Osteocyte (in vitro differentiated cells): ENCODE results near the gene MRPL12. TPM values are rescaled to one million over a fixed set of nuclear protein-coding genes. Genes with fewer than 3 reads are reported as not detected.
A peak's percentile ranks its signal among the peaks of the same experiment; 100 is the strongest.

Source experiments
- DNase-seq: peaks from one replicate; pipeline ENCODE4 v3.0.0; 2021; ENCODE audit warnings: mixed read lengths; ENCODE audit not compliant: unreplicated experiment; ENCODE audit errors: extremely low spot score
- H3K27ac Mint-ChIP-seq: one replicate; pipeline ENCODE4 v1.8.0; 2021; ENCODE audit warnings: mild to moderate bottlenecking, mixed read lengths; ENCODE audit not compliant: unreplicated experiment
- H3K27me3 Mint-ChIP-seq: one replicate; pipeline ENCODE4 v1.8.0; 2021; ENCODE audit warnings: mixed read lengths; ENCODE audit not compliant: unreplicated experiment
- H3K36me3 Mint-ChIP-seq: one replicate; pipeline ENCODE4 v1.8.0; 2021; ENCODE audit warnings: mixed read lengths; ENCODE audit not compliant: unreplicated experiment
- H3K4me1 Mint-ChIP-seq: one replicate; pipeline ENCODE4 v1.8.0; 2021; ENCODE audit warnings: mixed read lengths; ENCODE audit not compliant: unreplicated experiment
- H3K4me3 Mint-ChIP-seq: one replicate; pipeline ENCODE4 v1.8.0; 2021; ENCODE audit warnings: mild to moderate bottlenecking, moderate library complexity, mixed read lengths; ENCODE audit not compliant: unreplicated experiment
- H3K9me3 Mint-ChIP-seq: one replicate; pipeline ENCODE4 v1.8.0; 2021; ENCODE audit warnings: mixed read lengths; ENCODE audit not compliant: unreplicated experiment
- CTCF ChIP-seq: fragments of 200-600 bp; sonication (generic); IDR thresholded peaks from 2 replicates; pipeline ENCODE4 v1.5.0; 2021; ENCODE audit warnings: antibody characterized with exemption, mild to moderate bottlenecking, moderate library complexity
- total RNA-seq: library from RNA; stranded (reverse); gene quantifications from 2 replicates; pipeline ENCODE4 v1.2.1, GENCODE V29; 2021

MRPL12 gene
- total RNA-seq, 1 donor from 2014 or later, result 51.1 TPM

- no peaks in the 10 kb centered on the region for H3K9me3 Mint-ChIP-seq
- DNase-seq, result no peak
- TF ChIP-seq CTCF, result no peak
- H3K27ac Mint-ChIP-seq, result peak overlapping the region; percentile 91
- H3K4me1 Mint-ChIP-seq, result peaks cover 17% of the 10 kb centered on the region
- peaks cover 7% of the 10 kb centered on the region for H3K36me3 Mint-ChIP-seq
- H3K4me3 Mint-ChIP-seq, result peak overlapping the region; percentile 93
- H3K27me3 Mint-ChIP-seq, result no peaks in the 10 kb centered on the region
Observed at GRCh38 chr17:81666092-81666341, 37.1 kb upstream of the MRPL12 start.

GRCh38 chr17:81666342-81667191, 36.6 kb upstream of the MRPL12 start, which contains the start of the genes CCDC137 and OXLD1:
TSS of gene CCDC137 (plus strand) at chr17:81666737. CDS start at chr17:81666767, 30 bp downstream.
TSS of gene OXLD1 (minus strand) at chr17:81666605. CDS start at chr17:81666577, 28 bp downstream.
- H3K4me3 Mint-ChIP-seq, result peak within 1 kb of the TSS; percentile 93
- peak within 1 kb of the TSS; percentile 91 for H3K27ac Mint-ChIP-seq
- peak; percentile 98 for DNase-seq
- no peaks in the 10 kb centered on the region for H3K27me3 Mint-ChIP-seq
- peaks cover 17% of the 10 kb centered on the region for H3K4me1 Mint-ChIP-seq
- no peaks in the 10 kb centered on the region for H3K9me3 Mint-ChIP-seq
- no peak for TF ChIP-seq CTCF
- H3K36me3 Mint-ChIP-seq, result peaks cover 9% of the 10 kb centered on the region

- H3K4me3 Mint-ChIP-seq, result peak overlapping the region; percentile 93
- no peak for DNase-seq
- peak overlapping the region; percentile 27 for H3K27ac Mint-ChIP-seq
- H3K36me3 Mint-ChIP-seq, result peaks cover 13% of the 10 kb centered on the region
- no peaks in the 10 kb centered on the region for H3K27me3 Mint-ChIP-seq
- no peaks in the 10 kb centered on the region for H3K9me3 Mint-ChIP-seq
- no peak for TF ChIP-seq CTCF
- H3K4me1 Mint-ChIP-seq, result peaks cover 17% of the 10 kb centered on the region
Observed at GRCh38 chr17:81667754-81668153, 35.4 kb upstream of the MRPL12 start.

- Mint-ChIP-seq H3K4me1 (peaks cover 9% of the 10 kb centered on the region), H3K27me3 (no peaks in the 10 kb centered on the region), H3K27ac (no peak overlapping the region), H3K4me3 (no peak overlapping the region), H3K36me3 (peaks cover 16% of the 10 kb centered on the region), H3K9me3 (no peaks in the 10 kb centered on the region)
- no peak for TF ChIP-seq CTCF
- no peak for DNase-seq
Observed at GRCh38 chr17:81672504-81672903, 30.7 kb upstream of the MRPL12 start.

- no peak for DNase-seq
- H3K9me3 Mint-ChIP-seq, result no peaks in the 10 kb centered on the region
- TF ChIP-seq CTCF, result no peak
- H3K4me3 Mint-ChIP-seq, result no peak overlapping the region
- peaks cover 4% of the 10 kb centered on the region for H3K4me1 Mint-ChIP-seq
- H3K27me3 Mint-ChIP-seq, result no peaks in the 10 kb centered on the region
- peaks cover 15% of the 10 kb centered on the region for H3K36me3 Mint-ChIP-seq
- no peak overlapping the region for H3K27ac Mint-ChIP-seq
Observed at GRCh38 chr17:81672954-81673353, 30.2 kb upstream of the MRPL12 start.
